Duodenal mucosa (tissue), 2 donors: Measurements from ENCODE around the gene HOXA7.
A peak's percentile ranks its signal among the peaks of the same experiment; 100 is the strongest.

Experiments
- H3K27ac ChIP-seq: one replicate; pipeline ENCODE4 v1.7.0; 2013; ENCODE audit warnings: low read depth, low read length
- H3K27me3 ChIP-seq, 2 donors: one replicate each; pipeline ENCODE4 v1.7.0; 2013; ENCODE audit warnings: low read length in 2 of 2, control low read depth in 1 of 2; ENCODE audit not compliant: insufficient read depth in 2 of 2, control insufficient read depth in 1 of 2
- H3K36me3 ChIP-seq, 2 donors: one replicate each; pipeline ENCODE4 v1.7.0; 2013; ENCODE audit warnings: low read length in 2 of 2, control low read depth in 1 of 2; ENCODE audit not compliant: insufficient read depth in 2 of 2, control insufficient read depth in 1 of 2
- H3K4me1 ChIP-seq, 2 donors: one replicate each; pipeline ENCODE4 v1.7.0; 2013; ENCODE audit warnings: low read length in 2 of 2, control low read depth in 1 of 2; ENCODE audit not compliant: insufficient read depth in 2 of 2, control insufficient read depth in 1 of 2
- H3K4me3 ChIP-seq, 2 donors: one replicate each; pipeline ENCODE4 v1.7.0; 2013; ENCODE audit warnings: low read length in 2 of 2, low read depth in 1 of 2
- H3K9ac ChIP-seq, 2 donors: one replicate each; pipeline ENCODE4 v1.7.0; 2013; ENCODE audit warnings: low read length in 2 of 2, low read depth in 1 of 2
- H3K9me3 ChIP-seq, 2 donors: one replicate each; pipeline ENCODE4 v1.7.0; 2013; ENCODE audit warnings: low read length in 2 of 2, control low read depth in 1 of 2; ENCODE audit not compliant: control insufficient read depth in 1 of 2

The HOXA7 gene

DNA sequence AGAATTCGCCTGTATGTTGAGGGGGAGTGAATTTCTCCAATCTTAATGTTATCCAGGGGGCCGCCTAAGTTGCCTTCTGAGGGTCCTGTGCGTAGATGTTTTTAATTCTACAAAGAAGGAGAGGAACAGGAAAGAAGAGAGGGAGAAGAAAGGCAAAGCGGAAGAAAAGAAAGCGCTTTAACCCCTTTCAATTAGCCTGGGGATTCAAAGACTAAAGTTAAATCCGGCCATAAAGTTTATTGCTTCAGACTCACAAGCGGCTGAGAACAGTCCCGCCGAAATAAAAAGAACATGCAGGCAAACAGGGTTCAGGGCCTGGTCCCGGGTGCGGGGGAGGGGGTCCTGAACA, 17.5 kb downstream of the HOXA7 start:
- H3K27me3 ChIP-seq: peaks cover 38 to 40% of the 10 kb centered on the region in 2 donors
- peak overlapping the region; percentile 51 to 65 for H3K4me3 ChIP-seq
- peaks cover 21 to 23% of the 10 kb centered on the region in 2 donors for H3K4me1 ChIP-seq
- no peaks in the 10 kb centered on the region for H3K36me3 ChIP-seq
- H3K27ac ChIP-seq: peak overlapping the region; percentile 64
- peak overlapping the region; percentile 20 to 44 for H3K9ac ChIP-seq
- H3K9me3 ChIP-seq: no peaks in the 10 kb centered on the region

DNA sequence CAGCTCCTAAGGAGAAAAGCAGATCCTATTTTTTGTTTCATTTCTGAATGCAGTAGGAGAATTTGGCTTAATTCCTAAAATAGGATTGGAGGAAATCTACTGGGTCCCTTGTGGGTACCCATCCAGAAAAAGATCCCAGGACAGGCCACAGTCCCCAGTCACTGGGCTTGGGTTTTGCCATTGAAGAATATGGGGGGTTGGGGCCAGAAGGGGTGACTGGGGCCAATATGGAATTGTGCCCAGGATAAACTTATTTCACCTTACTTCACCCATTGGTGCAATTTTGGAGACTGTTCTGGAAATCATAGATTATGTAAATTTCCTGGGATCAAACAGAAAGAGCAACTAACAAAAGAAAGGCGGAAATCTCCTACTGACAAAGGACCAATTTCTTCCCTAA, 18.0 kb downstream of the HOXA7 start:
- peaks cover 19 to 26% of the 10 kb centered on the region in 2 donors for H3K4me1 ChIP-seq
- H3K27ac ChIP-seq: peak overlapping the region; percentile 37
- H3K9me3 ChIP-seq: no peaks in the 10 kb centered on the region
- peak overlapping the region in 1 of 2 donors; percentile 65 for H3K4me3 ChIP-seq
- no peaks in the 10 kb centered on the region for H3K36me3 ChIP-seq
- peak overlapping the region in 1 of 2 donors; percentile 44 for H3K9ac ChIP-seq
- peaks cover 37 to 40% of the 10 kb centered on the region in 2 donors for H3K27me3 ChIP-seq

DNA sequence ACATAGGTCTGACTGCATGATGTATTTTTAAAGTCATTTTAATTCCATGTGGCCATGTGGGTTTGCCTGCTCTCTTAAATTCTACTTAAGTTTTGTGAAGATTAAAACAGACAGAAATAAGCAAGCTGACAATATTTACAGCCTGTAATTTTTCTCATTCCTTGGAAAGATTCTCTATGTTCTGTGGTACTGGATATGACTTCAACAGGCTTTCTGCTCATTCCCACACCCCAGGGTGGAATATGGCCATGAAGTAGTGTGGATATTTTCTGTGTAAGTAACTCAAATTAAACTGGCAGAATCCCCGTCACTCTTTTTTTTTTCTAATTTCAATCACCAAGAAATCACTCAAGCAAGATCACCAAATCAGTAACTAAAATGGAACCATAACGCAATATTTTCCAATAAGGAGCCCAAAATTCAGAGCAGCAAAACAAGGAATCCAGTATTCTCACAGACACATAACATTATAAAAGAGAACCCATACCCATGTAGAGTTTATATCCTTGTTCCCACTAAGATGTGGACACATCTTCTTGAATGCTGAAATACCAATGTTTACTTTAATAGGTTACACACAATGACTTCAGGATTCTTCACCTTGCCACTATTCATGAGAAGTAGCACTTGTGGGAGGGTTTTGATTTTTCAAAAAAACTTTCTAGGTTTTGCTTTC, 18.7 kb downstream of the HOXA7 start:
- H3K9me3 ChIP-seq: no peaks in the 10 kb centered on the region
- peaks cover 19 to 29% of the 10 kb centered on the region in 2 donors for H3K4me1 ChIP-seq
- peak overlapping the region; percentile 37 for H3K27ac ChIP-seq
- H3K4me3 ChIP-seq: no peak overlapping the region
- no peaks in the 10 kb centered on the region for H3K36me3 ChIP-seq
- H3K27me3 ChIP-seq: peaks cover 34 to 38% of the 10 kb centered on the region in 2 donors
- H3K9ac ChIP-seq: peak overlapping the region in 1 of 2 donors; percentile 44

DNA sequence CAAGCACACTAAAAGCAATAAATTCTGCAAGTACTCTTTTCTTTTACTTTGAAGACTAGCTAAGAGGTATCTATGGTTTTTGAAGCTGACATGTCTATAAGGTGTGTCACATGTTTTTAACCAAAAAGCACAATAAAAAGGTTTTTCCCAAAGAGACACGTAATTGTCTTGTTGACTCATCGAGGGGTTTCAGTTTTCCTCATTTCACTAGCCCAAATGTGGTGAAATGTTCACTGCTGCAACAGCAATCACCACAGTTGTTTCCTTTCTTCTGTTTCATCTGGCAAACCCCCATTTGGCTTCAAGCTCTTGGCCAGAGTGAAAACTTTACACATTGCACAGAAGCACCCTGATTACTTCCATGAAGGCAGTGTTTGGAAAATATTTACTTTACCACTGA, 22.1 kb downstream of the HOXA7 start:
- peaks cover 21 to 36% of the 10 kb centered on the region in 2 donors for H3K4me1 ChIP-seq
- no peaks in the 10 kb centered on the region for H3K9me3 ChIP-seq
- no peaks in the 10 kb centered on the region for H3K36me3 ChIP-seq
- peaks cover 17 to 25% of the 10 kb centered on the region in 2 donors for H3K27me3 ChIP-seq
- H3K4me3 ChIP-seq: no peak overlapping the region
- no peak overlapping the region for H3K9ac ChIP-seq
- H3K27ac ChIP-seq: no peak overlapping the region

DNA sequence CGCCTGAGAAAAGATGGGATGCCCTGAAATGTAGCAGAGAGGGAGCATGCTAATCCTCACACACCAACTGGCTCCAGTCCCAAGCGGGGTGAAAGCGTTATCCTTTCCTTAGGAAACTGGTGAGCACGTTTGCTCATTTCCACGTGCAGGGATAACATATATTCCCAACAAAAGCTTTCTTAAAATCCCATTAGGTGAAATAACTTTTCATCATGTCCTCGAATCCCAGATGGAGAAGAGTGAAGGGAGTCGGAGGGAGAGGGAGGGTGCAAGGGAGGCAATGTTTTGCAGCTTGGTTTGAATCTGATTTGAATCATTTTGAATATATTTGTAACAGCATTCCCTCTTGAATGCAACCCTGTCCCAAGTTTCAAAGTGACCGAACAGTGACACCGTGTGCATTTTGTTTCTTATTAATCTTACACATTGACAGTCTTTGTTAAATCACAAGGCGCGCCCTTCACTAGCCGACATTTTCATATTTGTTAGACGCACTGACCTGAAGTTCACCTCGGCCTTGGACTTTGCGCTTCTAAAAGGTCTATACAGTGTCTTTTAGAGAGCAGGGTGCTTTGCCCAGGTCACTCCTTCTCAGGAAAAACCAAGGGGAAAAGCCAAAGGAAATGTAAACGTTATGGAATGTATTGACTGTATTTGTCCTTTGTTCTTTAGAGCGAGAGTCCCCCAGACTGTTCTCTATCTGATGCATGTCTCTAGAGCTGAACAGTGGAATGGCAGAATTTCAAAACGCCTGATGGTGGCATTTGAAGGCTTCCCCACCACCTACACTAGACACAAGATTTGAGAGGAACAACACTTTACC, 22.9 kb downstream of the HOXA7 start:
- no peaks in the 10 kb centered on the region for H3K9me3 ChIP-seq
- peak overlapping the region; percentile 11 for H3K27ac ChIP-seq
- peaks cover 23 to 44% of the 10 kb centered on the region in 2 donors for H3K4me1 ChIP-seq
- H3K9ac ChIP-seq: no peak overlapping the region
- H3K4me3 ChIP-seq: no peak overlapping the region
- peaks cover 17 to 25% of the 10 kb centered on the region in 2 donors for H3K27me3 ChIP-seq
- no peaks in the 10 kb centered on the region for H3K36me3 ChIP-seq

DNA sequence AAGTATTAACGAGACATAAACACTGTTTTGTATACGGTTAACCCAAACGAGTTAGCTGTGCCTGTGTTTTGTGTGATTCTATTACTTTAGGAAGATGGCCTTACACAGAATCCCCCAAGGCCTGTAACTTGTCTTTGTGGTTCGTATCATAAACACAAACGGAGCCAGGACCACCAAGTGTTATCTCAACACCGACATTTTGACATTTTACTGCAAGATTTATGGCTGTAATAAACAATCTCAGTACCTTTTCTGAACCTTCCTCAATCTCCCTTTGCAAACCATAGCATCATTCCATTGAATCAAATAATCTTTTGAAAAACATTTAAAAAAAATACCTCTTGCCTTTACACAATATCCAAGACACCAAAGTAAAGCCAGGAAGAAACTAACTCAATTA, 23.5 kb downstream of the HOXA7 start:
- peaks cover 17 to 25% of the 10 kb centered on the region in 2 donors for H3K27me3 ChIP-seq

DNA sequence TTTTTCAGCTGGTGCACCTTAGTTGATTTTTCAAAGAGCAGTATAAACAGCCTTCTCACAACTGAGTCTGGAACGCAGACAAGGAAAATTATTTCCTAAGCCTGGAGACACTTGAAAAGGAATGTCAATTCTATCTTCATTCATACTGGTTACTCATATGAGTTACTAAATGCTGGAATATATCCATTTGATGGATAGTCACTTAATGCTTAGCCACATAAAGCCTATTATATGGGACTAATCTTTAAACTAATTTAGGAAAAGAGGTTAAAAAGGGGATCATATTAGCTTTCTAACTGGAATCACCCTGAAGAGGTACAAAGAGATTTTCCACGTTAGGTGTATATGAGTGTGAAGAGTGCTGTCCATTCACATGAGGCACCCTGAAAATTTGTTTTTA, 24.3 kb downstream of the HOXA7 start:
- Histone ChIP-seq H3K4me3 (no peak overlapping the region), H3K9ac (no peak overlapping the region), H3K36me3 (no peaks in the 10 kb centered on the region), H3K9me3 (no peaks in the 10 kb centered on the region), H3K4me1 (peaks cover 24 to 52% of the 10 kb centered on the region in 2 donors), H3K27ac (no peak overlapping the region), H3K27me3 (peaks cover 17 to 25% of the 10 kb centered on the region in 2 donors)

More for the DNA sequence above, 23.5 kb downstream of the HOXA7 start:
- Histone ChIP-seq H3K36me3 (no peaks in the 10 kb centered on the region), H3K4me1 (peaks cover 23 to 47% of the 10 kb centered on the region in 2 donors), H3K9me3 (no peaks in the 10 kb centered on the region), H3K27ac (no peak overlapping the region), H3K4me3 (no peak overlapping the region), H3K9ac (no peak overlapping the region)

DNA sequence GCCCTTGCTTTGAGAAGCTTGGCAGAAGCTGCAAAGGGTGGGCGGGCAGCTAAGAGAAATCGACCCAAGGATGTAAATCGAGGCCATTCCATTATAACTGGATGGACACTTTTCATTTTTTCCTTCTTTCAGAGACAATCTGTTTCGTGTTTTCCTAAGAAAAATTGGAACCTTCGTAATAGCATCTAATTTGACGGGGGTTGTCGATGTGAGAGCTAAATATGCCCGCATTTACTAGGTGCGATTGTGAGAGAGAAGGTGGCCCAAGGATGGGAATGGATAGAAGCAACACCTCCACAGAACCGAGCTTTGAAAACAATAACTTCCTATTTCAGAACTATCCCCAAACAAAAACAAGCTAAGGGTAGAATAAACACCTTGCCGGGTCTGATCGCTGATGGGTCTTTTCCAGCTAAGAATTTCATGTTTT, 25.1 kb downstream of the HOXA7 start:
- Histone ChIP-seq H3K9me3 (no peaks in the 10 kb centered on the region), H3K27me3 (peaks cover 14 to 25% of the 10 kb centered on the region in 2 donors), H3K36me3 (no peaks in the 10 kb centered on the region), H3K9ac (peak overlapping the region; percentile 55 to 72), H3K27ac (peak overlapping the region; percentile 92), H3K4me1 (peaks cover 27 to 51% of the 10 kb centered on the region in 2 donors), H3K4me3 (peak overlapping the region; percentile 77 to 84)

DNA sequence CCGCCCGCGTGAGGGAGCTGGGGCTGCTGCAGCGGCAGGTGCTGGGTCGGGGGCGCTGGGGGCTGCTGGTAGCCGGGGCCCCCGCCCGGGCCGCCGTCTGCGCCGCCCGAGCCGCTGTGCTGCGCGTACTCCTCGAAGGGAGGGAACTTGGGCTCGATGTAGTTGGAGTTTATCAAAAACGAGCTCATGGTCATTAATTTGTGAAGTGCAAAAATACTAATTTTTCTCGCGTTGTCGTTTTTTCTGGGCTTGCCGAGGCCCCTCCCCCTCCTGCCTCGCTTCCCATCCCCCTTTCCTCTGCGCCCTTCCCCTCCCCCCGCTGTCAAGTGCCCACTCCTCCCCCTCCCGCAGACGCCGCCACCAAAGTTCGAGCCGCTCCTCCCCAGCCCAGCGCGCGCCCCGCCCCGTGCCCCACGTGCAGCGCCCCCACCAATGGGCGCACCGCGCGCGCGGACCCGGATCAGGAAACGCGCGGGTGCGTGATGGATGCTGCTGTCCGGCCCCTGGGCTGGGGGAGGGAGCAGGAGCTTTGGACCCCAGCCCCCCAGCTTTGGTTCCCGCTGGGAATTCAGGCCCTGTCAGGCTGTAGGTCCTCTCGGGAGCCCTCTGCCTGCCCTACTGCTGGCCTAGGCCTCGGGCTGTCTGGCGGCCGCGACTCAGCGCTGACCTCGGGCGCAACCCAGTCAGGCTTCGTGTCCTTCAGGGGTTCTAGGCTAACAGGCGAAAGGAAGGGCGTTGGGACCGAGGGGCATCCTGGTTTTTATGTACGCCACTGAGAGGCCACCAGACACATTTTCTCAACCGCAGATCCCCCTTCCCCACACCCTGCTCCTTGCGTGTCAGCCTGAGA, 25.7 kb downstream of the HOXA7 start, which contains the start of gene HOXA4:
HOXA4 (minus strand) TSS at position 218 of the 850 bp plus-strand sequence; CDS start at position 194, 24 bp downstream.
- Histone ChIP-seq H3K9ac (peak within 1 kb of the TSS; percentile 55 to 72), H3K4me1 (peaks cover 23 to 48% of the 10 kb centered on the region in 2 donors), H3K27ac (peak within 1 kb of the TSS; percentile 92), H3K9me3 (no peaks in the 10 kb centered on the region), H3K27me3 (peaks cover 14 to 25% of the 10 kb centered on the region in 2 donors), H3K36me3 (no peaks in the 10 kb centered on the region), H3K4me3 (peak within 1 kb of the TSS; percentile 77 to 84)
